Ammon's horn (tissue), 1 donor: ENCODE data around the gene RPS6KA3.
A peak's percentile ranks its signal among the peaks of the same experiment; 100 is the strongest.
"Not testable (repeated sequence)": the region's sequence is repeated elsewhere in the genome, so short reads cannot be mapped to it uniquely, and the experiment has no call there.

Experiments
- DNase-seq: peaks from one replicate; pipeline ENCODE4 v3.0.0-alpha.2; 2016; ENCODE audit warnings: low spot score

Gene RPS6KA3

GRCh38 chrX:20143111-20143510 is 123.6 kb downstream of the RPS6KA3 start:
- no peak for DNase-seq

GRCh38 chrX:20141281-20142220 is 125.2 kb downstream of the RPS6KA3 start, which contains the start of gene EIF1AX:
Gene EIF1AX, minus strand, starts transcription at chrX:20141838. Its CDS starts 198 bp downstream, at chrX:20141640.
- peak; percentile 99 for DNase-seq

- DNase-seq: no peak
These were observed 126.3 kb downstream of the RPS6KA3 start for GRCh38 chrX:20140420-20140819.

GRCh38 chrX:20139966-20140365 is 126.7 kb downstream of the RPS6KA3 start:
- no peak for DNase-seq

- no peak for DNase-seq
These were observed 130.8 kb downstream of the RPS6KA3 start for GRCh38 chrX:20135944-20136343.

- DNase-seq: no peak
These were observed 134.0 kb downstream of the RPS6KA3 start for GRCh38 chrX:20132666-20133065.

GRCh38 chrX:20130357-20130756 is 136.4 kb downstream of the RPS6KA3 start:
- DNase-seq: no peak

GRCh38 chrX:20129547-20129946 is 137.2 kb downstream of the RPS6KA3 start:
- DNase-seq: no peak

GRCh38 chrX:20128670-20129069 is 138.0 kb downstream of the RPS6KA3 start:
- no peak for DNase-seq

- not testable (repeated sequence) for DNase-seq
These were observed 139.3 kb downstream of the RPS6KA3 start for GRCh38 chrX:20127440-20127839.

GRCh38 chrX:20126833-20127232 is 139.9 kb downstream of the RPS6KA3 start:
- not testable (repeated sequence) for DNase-seq

GRCh38 chrX:20124964-20125363 is 141.7 kb downstream of the RPS6KA3 start:
- DNase-seq: no peak

GRCh38 chrX:20118065-20118824 is 148.5 kb downstream of the RPS6KA3 start:
- no peak for DNase-seq

GRCh38 chrX:20116577-20117240 is 150.0 kb downstream of the RPS6KA3 start, which contains the start of gene MAP7D2:
Gene MAP7D2, minus strand, starts transcription at chrX:20116907. Its CDS starts 28 bp downstream, at chrX:20116879.
- peak; percentile 4 for DNase-seq

GRCh38 chrX:20116087-20116576 is 150.6 kb downstream of the RPS6KA3 start:
- no peak for DNase-seq

GRCh38 chrX:20112022-20112774 is 154.5 kb downstream of the RPS6KA3 start:
- DNase-seq: no peak

GRCh38 chrX:20111271-20111670 is 155.4 kb downstream of the RPS6KA3 start:
- no peak for DNase-seq

GRCh38 chrX:20101934-20102581 is 164.7 kb downstream of the RPS6KA3 start:
- no peak for DNase-seq
